GM12873 (cell line): ENCODE measurements around the gene HS3ST4.

ENCODE experiments used
- TF ChIP-seq, protein P1 (sequence below): IDR thresholded peaks from 2 replicates; pipeline ENCODE4 v1.5.1; 2012; ENCODE audit warnings: low read depth, mild to moderate bottlenecking, moderate library complexity, low read length, control low read depth; ENCODE audit not compliant: insufficient read depth; ENCODE audit errors: missing control alignments

HS3ST4 gene

DNA sequence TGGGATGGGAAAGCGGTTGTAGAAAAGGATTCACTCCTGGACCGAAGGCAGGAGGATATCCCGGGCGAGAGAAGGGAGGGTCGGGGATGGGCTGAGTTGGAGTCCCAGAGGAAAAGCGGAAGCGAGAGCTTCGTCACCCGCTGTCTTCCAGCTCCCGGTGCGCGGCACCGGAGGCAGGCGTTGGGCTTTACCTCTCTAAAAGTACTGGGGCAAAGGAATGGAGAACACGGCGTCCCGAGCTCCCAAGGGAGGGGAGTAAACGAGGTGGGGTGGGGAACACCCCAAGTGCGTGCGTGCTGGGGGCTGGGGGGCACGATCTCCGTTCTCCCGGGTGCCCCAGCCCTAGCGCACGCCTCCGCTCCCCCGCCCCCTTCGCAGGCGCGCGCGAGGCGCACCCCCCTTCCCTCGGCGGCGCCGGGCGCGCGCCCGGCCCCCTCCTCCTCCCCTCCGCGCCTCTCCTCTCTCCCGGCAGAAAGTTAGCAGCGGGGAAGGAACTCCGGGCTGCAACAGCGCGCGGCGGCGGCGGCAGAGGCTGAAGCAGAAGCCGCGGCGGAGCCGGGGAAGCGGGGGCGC is at the start of gene HS3ST4:
Gene HS3ST4, plus strand, starts transcription at position 441 of the 573 bp plus-strand sequence.
- TF ChIP-seq, protein P1, sequence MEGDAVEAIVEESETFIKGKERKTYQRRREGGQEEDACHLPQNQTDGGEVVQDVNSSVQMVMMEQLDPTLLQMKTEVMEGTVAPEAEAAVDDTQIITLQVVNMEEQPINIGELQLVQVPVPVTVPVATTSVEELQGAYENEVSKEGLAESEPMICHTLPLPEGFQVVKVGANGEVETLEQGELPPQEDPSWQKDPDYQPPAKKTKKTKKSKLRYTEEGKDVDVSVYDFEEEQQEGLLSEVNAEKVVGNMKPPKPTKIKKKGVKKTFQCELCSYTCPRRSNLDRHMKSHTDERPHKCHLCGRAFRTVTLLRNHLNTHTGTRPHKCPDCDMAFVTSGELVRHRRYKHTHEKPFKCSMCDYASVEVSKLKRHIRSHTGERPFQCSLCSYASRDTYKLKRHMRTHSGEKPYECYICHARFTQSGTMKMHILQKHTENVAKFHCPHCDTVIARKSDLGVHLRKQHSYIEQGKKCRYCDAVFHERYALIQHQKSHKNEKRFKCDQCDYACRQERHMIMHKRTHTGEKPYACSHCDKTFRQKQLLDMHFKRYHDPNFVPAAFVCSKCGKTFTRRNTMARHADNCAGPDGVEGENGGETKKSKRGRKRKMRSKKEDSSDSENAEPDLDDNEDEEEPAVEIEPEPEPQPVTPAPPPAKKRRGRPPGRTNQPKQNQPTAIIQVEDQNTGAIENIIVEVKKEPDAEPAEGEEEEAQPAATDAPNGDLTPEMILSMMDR, result no peak

DNA sequence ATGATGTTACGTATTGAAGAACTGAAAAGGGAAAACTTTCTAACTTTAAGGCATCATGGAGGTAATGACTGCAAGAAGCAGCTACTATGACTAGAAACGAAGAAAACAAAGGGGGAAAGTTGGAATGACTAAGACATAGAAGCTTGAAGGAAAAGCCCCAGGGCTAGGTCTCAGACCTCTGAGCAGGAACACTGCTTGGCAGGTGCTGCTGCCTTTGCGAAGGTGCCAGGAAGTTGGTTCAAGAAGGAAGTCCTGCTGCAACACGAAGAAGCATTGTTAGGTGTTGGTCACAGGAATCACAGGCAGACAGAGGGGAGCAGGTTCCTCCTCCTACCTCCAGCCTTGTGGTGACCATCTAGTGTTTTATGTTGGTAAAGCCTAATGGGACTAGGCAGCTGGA is 48.1 kb upstream of the HS3ST4 start:
- TF ChIP-seq, protein P1, result no peak

DNA sequence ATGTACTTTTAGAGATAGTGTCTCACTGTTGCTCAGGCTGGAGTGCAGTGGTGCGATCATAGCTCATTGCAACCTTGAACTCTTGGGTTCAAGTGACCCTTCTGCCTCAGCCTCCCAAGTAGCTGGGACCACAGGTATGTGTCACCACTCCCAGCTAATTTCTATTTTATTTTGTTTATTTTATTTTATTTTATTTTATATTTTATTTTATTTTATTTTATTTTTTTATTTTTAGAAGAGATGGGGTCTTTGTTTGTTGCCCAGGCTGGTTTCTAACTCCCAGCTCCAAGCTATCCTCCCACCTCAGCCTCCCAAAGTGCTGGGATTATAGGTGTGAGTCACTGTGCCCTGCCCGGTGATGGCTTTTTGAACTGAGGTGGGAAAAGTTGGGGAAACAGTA is 35.1 kb upstream of the HS3ST4 start:
- TF ChIP-seq, protein P1, result no peak

DNA sequence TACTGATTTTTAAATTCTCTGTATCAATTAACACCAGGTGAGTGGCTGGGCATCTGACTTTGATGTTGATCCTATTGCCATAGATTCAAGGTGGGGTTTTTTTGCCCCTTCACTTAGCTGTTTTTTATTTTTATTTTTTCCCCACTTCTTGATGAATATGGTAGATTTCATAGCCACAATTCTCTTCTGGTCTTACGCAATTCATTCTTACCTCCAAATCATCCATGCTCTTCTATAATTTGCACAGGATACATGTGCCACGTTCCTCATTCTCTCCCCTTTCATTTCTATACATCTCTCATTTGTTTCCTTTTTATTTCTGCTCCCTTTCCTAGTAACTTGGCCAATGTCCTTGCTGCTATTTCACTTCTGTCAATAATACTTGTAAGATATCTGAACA is 14.9 kb upstream of the HS3ST4 start:
- TF ChIP-seq, protein P1, result no peak

DNA sequence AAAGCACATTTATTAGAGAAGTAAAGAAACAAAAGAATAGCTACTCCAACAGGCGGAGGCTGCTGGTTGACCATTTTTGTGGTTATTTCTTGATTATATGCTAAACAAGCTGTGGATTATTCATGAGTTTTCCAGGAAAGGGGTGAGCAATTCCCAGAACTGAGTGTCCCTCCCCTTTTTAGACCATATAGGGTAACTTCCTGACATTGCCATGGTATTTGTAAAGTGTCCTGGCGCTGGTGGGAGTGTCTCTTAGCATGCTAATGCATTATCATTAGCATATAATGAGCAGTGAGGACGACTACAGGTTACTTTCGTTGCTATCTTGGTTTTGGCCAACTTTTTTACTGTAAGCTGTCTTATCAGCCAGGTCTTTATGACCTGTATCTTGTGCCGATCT is 12.2 kb upstream of the HS3ST4 start:
- TF ChIP-seq, protein P1, result no peak

DNA sequence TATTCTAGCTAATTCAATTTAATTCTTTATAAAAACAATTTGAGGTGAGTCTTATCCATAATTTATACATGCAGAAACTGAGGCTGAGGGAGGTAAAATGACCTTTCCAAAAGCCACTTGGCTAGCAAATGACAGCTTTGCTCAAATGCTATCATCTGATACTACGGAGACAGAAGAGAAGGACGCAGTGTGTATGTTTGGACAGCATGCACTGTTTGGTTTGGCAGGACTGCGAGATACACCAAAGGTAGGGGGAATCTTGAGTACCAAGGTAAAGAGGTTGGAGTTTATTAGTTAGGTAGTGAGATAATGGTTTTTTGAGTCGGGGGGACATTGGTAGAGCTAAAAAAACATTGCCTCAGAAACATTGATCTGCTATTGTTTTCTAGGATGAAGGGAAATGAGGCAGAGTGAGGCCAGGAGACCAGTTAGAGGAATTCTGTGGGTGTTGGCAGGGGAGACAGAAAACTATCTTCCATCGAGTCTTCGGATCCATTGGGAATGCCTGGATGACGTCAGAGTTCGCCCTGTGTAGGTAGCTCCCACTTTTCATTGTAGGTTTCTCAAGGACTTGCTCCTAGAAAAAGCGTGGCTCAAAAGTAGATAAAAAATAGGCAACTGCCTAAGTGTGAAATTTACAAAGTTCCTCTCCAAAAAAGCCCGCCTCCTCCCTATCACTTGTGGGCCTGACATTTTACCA is 2.5 kb upstream of the HS3ST4 start:
- TF ChIP-seq, protein P1, result no peak

DNA sequence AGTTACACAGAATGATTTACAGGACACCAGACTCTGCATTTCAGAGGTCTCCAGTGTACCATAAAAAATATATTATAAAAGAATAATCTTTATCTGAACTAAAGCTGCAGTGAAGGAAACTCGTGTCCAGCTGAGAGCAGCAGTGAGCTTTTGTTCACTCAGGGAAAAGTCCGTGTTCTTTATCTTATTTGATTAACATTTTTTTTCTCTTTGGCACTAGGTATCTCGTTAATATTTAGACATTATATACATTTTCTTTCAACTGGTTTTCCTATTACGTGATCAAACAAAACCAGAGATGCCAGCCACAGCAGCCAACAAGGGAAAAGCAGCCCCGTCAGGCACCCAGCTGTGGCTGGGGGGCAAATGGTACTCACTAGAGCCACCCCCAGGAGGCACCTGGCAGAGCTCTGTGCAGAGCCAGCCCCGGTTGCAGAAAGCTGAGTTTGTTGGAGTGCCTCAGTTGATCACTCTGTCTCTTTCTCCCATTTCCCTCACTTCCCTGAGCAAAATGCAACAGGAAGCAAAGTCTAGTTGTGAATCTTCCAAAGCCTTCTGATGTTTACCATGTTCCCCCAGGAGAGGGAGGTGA is 1.1 kb upstream of the HS3ST4 start:
- TF ChIP-seq, protein P1, result no peak
